T-helper 2 cell (primary cell): ENCODE data around the gene NUAK2.

Experiments
- DNase-seq, 5 experiments: peaks; one replicate each; pipeline versions ENCODE4 v3.0.0 to v3.0.0-alpha.2; 2012 to 2022

The NUAK2 gene

DNA sequence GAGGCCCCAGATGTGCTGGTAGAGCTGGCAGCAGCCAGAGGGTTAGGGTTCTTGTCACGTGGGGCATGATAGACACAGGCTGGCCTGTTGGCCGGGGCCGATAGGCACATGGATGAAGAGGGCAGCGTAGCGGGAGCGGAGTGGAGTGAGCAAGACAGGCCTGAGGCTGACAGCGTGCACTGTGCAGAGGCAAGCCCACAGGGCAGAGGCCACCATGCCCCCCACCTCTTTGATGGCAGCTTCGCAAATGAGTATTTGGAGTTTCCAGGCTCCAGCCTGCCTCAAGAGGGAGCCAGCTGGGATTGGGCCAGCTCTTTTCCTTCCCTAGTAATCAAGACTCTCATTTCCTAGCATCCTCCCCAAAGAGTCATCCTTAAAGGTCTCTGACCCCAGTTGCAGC lies 50.3 kb downstream of the NUAK2 start:
- DNase-seq = no peak

DNA sequence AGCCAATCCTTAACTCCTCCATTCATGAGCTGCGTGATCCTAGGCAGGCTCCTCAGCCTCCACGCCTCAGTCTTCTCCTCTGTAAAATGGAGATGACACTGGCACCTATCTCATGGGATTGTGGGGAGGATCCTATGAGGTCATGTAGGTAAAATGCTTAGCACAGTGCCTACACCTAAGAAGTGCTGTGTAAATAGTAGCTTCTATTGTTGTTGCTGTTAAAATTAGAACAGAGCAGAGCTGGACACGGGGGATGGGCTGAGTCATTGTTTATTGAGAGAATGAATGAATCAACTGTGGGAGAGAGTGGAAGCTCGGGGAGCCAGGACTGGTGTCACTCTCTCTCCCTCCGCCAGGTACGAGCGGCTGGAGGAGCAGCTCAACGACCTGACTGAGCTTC lies 50.8 kb downstream of the NUAK2 start:
- no peak for DNase-seq

DNA sequence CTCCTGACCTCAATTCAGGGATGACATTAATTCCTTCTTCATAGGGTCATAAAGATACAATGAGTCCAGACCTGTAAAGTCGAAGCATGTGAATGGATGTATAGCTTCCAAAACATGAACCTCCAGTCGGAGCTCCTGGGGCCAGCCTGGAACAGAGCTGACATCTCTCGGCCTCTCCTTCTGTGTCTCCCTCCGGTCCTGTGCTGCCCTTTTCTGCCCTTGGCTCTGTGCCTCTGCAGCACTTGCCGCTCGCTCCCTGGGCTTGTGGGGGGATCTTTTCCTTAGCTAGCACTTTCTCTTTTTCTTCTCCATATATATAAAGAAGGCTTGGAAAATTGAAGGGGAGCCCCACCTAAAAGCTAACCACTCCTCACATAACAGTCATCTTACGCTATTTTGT lies 51.3 kb downstream of the NUAK2 start:
- no peak for DNase-seq

DNA sequence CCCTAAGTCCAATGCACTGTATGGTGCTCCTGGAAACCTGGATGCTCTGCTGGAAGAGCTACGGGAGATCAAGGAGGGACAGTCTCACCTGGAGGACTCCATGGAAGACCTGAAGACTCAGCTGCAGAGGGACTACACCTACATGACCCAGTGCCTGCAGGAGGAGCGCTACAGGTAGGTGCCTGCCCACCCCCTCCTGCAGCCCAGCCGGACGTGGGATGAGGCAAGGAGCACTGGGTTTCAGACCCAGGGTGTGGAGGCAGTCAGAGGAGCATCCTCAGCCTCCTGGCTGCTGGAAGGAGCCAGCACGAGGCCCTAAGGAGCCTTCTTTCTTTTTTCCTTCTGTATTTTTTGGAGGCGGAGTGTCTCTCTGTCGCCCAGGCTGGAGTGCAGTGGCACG lies 51.8 kb downstream of the NUAK2 start:
- no peak for DNase-seq

DNA sequence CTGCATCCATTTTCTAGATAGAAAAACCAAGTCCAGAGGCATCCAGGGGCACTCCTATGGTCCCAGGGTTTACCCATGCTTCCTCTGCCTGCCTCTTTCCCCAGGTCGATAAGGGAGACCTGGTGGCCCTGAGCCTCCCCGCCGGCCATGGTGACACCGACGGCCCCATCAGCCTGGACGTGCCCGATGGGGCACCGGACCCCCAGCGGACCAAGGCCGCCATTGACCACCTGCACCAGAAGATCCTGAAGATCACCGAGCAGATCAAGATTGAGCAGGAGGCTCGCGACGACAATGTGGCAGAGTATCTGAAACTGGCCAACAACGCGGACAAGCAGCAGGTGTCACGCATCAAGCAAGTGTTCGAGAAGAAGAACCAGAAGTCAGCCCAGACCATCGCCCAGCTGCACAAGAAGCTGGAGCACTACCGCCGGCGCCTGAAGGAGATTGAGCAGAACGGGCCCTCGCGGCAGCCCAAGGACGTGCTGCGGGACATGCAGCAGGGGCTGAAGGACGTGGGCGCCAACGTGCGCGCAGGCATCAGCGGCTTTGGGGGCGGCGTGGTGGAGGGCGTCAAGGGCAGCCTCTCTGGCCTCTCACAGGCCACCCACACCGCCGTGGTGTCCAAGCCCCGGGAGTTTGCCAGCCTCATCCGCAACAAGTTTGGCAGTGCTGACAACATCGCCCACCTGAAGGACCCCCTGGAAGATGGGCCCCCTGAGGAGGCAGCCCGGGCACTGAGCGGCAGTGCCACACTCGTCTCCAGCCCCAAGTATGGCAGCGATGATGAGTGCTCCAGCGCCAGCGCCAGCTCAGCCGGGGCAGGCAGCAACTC lies 52.5 kb downstream of the NUAK2 start:
- DNase-seq = no peak

DNA sequence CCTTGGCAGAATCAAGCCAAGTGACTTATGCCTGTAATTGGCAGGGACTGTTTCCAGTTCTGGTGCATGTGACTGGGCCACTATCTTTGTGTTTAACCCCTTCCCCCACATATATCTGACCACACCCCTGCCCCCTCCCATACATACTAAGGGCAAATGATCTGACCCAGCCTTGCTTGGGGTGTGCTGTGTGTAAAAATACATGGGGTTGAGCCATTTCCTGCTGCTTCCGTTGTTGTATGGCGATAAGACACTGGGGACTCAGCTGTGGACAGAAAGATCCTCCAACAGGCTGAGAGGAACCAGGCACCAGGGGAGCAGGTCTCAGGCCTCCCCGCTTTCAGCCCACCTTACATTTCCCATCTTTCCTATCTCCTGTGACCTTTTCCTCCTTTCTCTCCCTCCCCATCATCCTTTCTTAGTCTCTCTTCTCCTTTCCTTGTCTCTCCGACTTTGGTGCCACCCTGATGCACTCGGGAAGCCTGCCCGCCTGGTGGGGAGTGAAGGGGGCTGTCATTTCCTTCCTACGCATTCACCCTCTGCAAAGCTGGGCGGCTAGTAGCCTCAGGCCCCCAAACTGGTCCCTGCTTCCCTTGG lies 54.1 kb downstream of the NUAK2 start:
- DNase-seq = no peak

DNA sequence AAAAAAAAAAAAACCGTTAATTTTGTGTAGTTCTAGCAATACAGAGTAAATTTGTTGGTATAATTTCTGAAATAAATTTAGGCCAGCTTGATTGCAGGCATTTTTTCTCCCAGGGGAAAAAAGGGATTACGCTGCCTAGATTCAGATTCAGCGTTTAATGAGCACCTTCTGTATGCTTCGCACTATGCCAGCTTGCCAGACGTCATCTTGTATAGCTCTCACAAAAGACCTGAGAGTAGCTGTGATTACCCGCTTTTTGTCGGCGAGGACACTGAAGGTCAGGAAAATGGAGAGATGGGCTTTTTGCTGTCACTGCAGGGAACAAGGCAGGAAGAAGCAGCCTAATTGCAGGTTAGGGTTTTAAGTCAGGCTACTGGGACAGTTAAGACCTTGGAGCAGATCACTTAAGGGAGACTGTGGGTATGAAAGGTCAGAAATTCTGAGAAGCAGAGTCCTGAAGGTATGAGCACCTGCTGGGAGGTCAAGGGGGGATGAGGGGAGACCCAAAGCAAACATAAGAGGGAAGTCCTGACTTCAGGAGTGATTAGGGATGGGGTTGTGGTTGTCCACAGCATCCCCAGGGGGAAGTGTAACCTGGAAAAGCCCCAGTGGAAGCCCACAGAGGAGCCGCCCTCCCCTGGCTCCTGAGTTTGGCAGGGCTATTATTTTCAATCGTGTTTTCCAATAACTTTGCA lies 54.8 kb downstream of the NUAK2 start:
- no peak for DNase-seq

DNA sequence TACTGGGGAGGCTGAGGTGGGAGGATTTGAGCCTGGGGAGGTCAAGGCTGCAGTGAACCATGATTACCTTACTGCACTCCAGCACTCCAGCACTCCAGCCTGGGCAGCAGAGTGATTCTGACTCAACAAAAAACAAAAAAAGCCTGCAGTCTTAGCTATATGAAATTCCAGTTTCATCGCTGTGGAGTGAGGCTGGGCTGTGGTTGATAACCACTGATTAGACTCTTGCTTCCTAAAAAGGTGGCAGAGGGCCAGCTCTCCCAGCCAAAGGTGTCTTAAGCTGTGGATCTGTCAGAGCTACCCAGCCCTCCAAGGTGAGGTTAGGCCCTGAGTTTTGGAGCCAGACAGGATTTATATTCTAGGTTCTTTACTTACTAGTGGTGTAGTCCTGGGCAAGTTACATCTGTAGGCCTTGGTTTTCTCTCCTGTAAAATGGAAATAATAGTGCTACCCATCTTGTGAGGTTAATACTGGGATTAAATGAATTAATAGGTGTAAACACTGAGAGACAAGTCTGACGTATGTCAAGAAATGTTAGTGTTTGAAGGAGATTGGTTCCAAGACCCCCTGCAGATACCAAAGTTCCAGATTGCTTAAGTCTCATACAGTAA lies 57.9 kb downstream of the NUAK2 start:
- DNase-seq = no peak

DNA sequence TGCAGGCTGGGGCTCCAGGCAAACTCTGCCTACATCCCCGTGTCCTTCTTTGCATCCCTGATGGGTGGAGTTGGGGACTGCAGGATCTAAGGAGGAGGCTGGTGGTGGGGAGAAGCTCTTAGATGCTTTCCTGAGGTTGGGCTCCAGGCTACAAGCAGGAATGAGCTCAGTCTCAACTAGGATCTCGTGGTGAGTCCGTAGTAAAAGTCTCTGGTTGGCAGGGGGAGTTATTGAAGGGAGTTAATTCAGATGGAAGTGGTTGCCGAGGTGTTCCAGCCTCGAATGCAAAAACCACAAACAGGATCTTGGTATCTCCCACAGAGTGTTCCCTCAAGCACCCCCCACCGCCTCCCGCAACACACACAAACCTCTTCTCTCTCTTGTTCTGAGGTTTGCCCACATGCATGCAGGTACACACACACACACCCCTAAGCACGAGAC lies 58.8 kb downstream of the NUAK2 start:
- DNase-seq = no peak

DNA sequence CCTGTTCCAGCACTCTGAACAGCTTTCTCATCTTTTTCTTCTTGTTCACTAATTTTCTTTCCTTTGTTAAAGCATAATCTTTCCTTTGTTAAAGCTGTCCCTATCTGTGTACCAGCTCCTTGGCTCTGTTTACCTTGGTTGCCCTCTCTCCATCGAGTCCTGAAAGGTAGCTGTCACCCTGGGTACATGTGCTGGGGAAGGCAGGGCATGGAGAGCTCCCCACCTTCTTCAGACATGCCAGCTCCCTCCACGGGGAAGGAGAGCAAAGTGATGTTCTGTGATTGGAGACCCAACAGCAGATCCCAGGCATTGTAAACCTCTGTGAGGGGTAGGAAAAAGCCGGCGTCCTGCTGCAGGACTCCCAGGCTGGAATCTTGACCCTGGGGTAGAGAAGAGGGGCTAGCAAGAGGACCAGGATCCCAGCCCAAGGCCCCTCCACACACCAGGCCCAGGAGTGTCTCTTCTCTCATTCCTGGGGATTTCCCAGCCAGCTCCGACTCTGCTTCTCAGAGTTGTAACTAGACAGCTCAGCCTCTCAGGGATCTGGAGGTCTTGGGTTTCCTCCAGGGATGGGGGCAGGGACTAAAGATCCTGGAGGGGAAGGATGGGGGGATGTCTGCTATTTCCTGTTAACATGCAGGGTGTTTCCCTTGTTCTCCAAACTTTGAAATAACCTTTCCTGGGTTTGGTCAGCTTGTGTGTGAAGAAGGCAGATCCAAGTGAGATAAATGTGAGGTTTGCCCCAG lies 59.4 kb downstream of the NUAK2 start:
- DNase-seq = peak in 1 of 5 experiments; percentile 27

DNA sequence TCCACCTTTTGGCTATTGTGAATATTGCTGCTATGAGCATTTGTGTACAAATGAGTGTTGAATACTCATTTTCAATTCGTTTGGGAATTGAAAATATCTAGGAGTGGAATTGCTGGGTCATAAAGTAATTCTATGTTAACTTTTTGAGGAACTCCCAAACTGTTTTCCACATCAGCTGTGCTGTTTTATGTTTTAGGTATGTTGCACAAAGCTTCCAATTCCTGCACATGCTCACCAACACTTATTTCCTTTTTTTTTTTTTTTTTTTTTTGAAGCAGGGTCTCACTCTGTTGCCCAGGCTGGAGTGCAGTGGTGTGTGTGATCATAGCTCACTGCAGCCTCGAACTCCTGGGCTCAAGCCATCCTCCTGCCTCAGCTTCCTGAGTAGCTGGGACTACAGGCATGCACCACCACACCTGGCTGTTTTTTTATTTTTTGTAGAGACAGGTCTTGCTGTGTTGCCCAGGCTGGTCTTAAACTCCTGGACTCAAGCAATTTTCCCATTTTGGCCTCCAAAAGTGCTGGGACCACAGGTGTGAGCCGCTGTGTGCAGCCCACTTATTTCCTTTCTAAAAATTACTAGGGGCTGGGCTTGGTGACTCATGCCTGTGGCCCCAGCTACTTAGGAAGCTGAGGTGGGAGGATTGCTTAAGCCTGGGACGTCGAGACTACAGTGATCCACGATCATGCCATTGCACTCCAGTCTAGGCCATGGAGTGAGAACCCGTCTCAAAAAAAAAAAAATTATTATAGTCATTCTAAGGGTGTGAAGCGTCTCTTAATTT lies 60.4 kb downstream of the NUAK2 start:
- no peak for DNase-seq

DNA sequence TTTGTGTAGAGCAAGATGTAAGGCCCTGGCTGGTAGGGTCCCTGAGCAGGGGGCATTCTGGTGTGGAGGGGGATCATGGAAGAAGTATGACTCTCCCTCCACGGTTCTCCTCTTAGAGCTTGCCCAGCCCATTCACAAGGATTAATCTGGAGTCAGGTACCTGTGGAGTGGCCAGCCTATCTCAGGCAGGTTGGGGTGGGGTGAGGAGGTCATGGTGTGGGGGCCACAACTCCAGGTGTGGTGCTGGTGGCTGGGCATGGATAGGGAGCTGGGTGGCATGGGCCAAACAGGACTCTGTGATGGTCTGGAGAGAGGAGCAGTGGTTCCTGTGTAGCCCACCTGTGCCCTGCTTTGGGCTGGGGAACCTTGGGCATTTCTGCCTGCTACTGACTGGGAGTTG lies 61.5 kb downstream of the NUAK2 start:
- DNase-seq = no peak

DNA sequence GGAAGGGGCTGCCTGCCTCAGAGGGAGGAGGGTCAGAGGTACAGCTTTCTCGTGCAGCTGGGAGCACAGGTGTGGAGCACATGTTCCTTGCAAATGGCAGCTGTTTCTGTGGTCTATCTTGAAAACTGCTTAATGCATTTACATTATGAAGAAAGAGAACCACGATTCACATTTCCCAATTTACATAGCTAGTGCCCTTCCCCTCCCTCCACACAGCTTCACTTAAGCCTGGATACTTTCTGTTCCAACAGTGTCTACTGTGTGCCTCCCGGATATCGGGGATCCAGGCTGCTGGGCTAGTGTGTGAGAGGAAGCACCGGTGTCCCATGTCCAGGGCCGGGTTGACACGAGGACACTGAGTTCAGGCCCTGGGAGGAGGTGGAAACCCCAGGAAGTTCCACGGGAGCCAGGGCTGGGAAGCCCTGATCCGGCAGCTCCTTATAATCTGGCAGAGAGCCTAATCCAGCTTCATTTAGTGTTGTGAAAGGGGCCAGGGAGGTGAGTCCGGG lies 62.2 kb downstream of the NUAK2 start:
- no peak for DNase-seq

DNA sequence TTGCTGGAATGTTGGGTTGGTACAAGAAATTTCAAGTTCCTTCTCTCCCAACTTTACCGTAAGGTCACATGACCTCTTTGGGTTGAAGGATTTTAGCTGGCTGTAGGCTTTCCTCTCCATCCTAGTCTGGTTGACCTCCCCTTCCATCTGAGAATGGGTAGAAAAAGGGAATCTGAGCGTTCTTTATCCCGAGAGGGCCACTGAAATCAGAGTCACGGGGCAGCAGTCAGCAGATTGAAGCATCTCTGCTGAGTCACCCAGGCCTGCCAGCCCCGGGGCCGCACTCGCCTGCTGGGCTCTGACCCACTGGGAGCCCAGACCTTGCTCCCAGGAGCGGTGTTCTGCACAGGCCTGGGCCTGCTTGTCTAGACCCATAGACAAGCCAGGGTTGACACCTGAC lies 62.8 kb downstream of the NUAK2 start:
- DNase-seq = no peak

DNA sequence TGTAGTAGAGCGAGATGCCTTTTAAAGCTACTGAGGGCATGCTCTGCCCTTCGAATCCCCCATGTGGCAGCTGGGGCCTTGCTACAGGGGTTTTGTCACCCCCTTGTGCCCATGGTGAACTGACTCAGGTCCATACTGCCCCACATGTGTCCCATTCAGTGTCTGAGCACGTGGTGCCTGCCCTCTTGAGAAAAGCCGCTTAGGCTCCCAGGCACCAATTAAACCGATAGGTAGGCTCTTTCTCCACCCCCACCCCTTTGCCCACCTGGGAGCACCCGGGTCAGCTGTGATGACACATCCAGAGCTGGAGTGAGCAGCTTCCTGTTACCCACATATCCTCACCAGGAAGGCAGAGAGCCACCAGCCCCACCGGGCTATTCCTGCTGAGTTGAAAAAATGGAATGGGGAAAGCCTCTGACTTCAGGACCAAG lies 63.3 kb downstream of the NUAK2 start:
- DNase-seq = no peak

DNA sequence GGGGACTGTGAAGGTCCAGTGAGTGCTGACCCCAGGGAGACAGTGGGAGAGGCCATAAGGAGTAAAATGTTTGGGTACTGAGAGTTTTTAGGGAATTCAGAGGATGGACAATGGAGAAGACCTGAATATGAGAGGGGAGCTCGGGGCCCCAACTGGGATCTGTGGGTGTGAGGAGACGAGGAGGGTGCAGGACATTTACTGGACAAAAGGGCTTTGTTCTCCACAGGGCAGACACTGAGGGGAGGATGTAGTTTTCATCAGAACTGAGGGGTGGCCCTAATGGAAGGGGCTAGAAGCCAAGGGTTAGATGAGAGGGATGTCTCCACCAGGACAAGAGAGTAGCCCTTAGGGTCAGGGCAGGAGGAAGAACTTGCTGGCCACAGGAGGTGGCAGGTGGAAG lies 63.8 kb downstream of the NUAK2 start:
- no peak for DNase-seq

DNA sequence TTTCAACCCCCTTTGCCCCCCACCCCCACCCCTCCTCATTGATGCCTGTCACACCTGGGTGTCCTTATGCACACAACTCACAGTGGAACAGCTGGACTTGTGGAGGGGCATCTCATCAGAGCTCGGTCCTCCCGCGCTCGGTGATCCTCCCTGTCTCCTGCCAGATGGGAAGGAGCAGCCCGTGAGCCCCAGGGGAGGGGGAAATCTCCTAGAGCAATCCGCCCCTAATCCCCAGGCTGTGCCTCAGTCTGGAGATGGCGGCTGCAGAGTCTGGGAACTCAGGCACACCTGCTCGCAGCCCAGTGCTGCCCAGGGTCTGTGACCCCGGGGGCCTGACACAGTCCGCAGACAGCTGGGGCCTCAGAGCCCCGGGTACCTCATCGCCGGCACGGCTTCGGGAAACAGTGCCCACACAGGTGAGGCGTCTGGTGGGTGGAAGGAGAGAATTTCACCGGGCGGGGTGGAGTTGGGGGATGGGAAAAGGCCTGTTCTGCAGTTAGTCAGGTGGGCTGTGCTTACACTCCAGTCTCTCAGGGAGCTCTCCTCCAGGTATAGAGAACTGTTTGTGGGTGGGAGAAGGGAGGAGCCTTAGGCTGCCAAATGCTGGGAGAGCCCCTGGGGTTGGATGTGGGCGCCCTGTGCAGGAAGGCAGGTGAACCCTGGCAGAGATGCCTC lies 64.5 kb downstream of the NUAK2 start:
- DNase-seq = no peak

DNA sequence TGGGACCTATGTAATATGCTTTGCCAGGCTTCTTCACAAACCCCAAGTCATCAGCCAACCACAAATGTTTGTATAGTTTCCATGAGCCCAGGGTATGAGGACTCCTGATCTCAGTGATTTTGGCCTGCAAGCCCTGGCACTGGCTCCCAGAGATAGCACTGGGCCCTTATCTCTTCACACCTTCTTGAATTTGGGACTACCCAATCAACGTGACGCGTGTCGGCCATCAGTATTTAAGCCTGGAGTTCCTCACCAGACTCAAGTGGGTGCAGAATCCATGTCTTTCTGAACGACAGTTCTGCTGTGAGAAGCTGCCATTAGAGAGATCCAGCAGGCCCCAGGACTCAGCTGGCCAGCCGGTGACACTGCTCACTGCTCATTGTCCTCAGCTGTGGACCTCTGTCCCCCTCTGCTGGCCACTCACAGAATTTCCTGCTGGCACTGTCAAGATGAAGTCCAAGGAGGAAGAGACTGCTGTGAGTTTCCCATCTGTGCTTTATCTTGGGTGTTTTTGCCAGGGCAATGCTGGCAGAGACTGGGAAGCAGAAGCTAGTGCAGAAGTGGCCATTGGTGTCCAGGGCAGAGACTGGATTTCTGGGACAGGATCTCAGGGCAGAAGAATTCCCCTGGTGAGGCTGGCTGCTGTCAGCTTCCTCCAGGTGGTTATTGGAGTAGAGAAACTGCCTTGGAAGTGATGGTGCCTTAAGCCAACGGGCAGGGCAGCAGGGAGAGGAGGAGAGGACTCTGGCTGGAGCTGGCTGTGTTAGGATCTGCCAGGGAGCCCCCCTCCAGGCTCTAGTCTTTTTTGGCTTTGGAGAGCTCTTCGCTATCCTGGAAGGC lies 65.4 kb downstream of the NUAK2 start:
- peak; percentile 52 to 82 (median 70) for DNase-seq
